ENCODE data around the gene MIOX.

DNA sequence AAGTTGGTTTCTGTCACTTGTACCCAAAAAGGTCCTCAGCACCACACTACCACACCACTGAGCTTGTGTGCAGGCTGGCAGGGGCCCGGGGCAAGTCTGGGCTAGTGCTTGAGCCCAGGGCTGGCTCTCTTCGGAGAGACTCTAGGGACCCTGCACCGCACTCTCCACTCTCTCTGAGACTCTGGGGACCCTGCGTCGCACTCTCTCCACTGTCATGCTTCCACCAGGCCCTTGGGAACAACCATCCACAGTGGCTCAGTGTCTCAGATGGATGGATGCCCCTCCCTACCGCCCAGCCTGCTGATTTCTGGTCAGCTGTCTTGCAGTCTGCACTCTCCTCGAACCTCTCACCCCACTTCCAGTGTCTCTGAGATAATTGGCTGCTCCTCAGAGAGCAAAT lies 9.8 kb upstream of the MIOX start:
- TF ChIP-seq CTCF (IDR thresholded peaks at IDR 0.05 in 2 of 3, conservative IDR thresholded peaks at IDR 0.05 in 1 of 3; ENCODE audit: borderline replicate concordance in 1 of 3, insufficient read depth in 1 of 3, low read depth in 2 of 3, low read length in 2 of 3) (no peak), YY1 (IDR thresholded peaks at IDR 0.05; ENCODE audit: extremely low read depth, insufficient replicate concordance, low read depth, low read length) (no peak)
